Stimulated activated CD4-positive, alpha-beta T cell treated with anti-CD3 and anti-CD28 coated beads, Interleukin-1b, Interleukin-23, amount 100 ng/mL, for 48 hours (primary cell): ENCODE data around the gene TRIM21.
A peak's percentile ranks its signal among the peaks of the same experiment; 100 is the strongest.
"Not testable (repeated sequence)": the region's sequence is repeated elsewhere in the genome, so short reads cannot be mapped to it uniquely, and the experiment has no call there.

Source experiments
- DNase-seq: peaks from one replicate; pipeline ENCODE4 v3.0.0-alpha.2; 2020

Gene TRIM21

DNA sequence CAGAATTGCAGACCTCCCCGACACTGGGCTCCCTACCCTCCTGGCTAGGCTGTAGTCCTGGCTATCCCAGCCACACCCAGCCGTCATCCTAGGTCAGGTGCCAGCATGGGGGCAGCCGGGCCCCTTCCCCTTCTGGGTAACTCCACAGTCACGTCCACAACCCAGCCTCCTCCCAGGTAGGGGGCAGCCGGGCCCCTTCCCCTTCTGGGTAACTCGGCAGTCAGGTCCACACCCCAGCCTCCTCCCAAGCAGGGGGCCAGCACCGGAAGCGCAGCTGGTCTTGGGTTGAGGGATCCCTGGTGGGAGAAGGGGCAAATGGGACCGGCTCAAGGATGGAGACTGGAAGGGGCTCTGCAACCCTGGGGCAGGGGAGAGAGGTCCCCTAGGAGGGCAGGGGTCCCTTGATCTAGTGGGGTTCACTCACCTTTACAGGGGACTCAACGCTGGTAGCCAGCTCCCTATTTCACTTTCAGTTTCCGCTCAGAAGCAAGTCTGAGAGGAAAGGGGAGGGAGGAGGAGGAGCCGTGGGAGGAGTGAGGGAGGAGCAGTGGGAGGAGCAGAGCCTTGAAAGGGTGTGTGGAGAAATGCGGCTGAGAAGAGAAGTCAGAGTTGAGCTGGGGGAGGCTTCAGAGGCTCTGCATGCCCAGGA, at the start of gene TRIM21:
Gene TRIM21 (minus strand): TSS at position 494 of the 649 bp plus-strand sequence. CDS start 3,293 bp downstream, outside the sequence.
- peak; percentile 89 for DNase-seq

DNA sequence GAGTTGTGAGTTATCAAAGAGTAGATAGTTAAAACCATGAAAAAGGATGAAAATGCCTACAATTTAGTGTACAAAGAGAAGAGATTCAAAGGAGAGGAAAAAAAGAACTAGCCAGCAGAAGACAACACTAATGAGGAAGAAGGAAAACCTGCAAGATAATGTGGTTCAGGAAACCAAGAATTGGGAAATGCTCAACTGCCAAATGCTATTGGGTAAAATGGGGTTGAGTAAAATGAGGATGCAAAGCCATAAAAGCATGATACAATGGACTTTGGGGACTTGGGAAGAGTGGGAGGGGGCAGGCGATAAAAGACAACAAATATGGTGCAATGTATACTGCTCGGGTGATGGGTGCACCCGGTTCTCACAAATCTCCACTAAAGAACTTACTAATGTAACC, 48.0 kb upstream of the TRIM21 start:
- DNase-seq: no peak

DNA sequence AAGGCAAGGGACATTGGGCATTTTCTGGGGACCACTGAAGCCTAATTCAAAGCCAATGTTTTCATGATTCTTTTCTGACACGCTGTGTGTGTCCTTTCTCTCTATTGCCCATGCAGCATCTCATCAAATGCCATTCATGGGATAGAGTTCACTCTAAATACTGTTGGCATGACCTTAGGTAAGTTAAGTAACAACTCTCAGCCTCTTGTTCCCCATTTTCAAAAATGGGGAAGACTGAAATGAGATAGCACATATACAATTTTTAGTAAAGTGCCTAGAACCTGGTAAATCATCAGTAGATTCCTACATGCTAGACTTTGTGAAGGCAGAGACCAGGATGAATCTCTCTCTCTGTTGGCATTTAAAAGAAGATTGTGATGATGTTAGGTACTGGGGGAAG, 42.9 kb upstream of the TRIM21 start:
- no peak for DNase-seq

DNA sequence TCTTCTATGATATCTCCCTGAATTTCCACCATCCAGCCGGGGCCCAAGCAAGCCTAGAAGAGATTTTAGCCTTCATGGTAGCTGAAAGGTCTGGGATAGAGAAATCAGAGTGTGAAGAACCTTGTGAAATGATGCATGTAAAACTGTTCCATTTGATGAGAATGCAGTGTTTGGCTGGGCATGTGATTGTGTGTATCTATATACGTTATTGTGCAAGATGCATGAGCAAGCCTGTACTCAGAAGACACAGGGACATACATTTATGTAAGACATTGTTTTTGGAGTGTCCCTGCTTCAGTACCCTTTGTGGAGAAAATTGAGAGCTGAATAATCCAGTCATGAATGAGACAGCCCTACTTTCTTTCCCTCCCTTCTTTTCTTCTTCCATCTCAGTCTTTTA, 40.4 kb upstream of the TRIM21 start:
- DNase-seq: no peak

DNA sequence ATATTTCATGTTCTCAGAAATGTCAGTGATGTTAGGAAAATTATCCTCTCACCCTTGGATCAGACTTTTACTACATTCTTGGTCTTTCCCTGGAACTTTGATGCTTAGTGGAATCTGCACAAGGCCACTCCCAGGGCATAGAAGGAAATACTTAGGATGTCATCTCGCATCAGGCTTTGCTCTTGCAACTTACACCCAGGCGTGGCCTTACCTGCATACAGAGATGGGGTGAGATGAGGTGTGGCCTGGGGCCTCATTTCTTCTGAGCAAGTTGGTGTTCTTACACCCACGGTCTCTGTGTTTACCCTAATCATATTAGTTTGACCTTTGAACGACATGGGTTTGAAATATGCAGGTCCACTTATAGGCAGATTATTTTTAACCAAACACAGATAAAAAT, 36.5 kb upstream of the TRIM21 start:
- DNase-seq: no peak

DNA sequence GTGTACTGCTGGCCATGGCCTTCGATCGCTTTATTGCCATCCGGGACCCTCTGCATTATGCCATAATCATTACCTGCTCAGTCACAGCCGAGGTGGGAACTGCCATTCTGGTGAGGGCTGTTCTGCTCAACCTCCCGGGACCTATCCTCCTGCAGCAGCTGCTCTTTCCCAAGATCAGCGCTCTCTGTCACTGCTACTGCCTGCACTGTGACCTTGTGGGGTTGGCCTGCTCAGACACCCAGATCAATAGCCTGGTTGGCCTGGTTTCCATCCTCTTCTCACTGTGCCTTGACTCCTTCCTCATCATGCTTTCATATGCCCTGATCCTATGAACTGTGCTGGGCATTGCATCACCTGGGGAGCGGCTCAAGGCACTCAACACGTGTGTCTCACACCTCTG, 24.9 kb upstream of the TRIM21 start:
- no peak for DNase-seq

DNA sequence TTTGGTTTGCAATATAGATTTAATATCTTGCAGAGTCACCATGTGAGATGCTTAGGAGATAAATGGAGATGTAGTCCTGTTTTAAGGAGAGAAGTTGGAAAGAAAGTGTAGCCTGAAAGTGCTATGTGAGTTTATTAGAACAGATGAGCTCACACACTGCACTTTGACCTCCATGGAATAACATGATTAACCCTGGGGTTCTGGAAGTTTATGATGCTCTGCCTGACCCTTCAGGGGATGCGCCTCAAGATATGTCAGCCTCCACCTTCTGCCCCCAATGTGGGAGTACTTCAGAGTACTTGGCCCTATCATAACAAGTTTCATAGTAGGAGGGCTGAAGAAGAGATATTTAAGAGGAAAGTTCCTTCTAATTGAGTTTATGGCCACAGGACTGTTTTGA, 23.3 kb upstream of the TRIM21 start:
- DNase-seq: no peak

DNA sequence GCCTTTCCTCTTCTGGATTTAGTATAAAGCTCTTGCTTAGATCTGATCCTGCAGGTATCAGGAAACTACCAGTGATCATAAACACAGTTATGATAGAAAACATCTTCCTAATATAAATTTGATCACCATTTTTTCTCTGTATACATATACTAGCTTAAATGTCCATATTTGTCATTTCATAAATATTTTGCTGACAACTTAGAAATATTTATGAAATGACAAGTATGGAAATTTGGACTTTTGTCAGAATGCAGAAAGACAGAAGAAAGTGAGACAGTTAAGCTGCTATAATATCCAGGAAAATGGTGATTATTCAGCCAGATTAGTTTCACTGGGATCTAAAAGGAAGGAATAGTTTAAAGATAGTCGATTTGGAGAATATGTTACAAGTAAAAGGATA, 22.8 kb upstream of the TRIM21 start:
- DNase-seq: no peak

DNA sequence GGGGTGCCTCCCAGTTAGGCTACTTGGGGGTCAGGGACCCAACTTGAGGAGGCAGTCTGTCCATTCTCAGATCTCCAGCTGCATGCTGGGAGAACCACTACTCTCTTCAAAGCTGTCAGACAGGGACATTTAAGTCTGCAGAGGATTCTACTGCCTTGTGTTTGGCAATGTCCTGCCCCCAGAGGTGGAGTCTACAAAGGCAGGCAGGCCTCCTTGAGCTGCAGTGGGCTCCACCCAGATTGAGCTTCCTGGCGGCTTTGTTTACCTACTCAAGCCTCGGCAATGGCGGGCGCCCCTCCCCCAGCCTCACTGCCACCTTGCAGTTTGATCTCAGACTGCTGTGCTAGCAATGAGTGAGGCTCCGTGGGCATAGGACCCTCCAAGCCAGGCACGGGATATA, 12.7 kb upstream of the TRIM21 start:
- not testable (repeated sequence) for DNase-seq

DNA sequence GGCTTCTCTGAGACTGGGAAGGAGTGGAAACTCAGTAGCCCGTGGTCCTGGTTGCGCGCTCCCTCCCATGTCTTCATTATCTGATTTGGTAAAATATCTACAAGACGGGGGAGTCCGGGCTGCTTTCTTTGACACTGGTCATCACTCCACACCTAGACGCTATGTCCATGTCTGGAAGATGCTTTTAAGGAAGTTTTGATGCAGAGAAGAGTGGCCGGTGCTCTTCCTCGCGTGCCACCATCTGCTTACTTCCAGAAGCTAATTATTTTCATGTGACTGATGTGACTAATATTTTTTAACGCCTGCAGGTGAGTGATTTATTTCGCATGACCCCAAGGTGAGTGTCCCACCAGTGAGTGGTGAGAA, 339 bp upstream of the TRIM21 start:
- no peak for DNase-seq

DNA sequence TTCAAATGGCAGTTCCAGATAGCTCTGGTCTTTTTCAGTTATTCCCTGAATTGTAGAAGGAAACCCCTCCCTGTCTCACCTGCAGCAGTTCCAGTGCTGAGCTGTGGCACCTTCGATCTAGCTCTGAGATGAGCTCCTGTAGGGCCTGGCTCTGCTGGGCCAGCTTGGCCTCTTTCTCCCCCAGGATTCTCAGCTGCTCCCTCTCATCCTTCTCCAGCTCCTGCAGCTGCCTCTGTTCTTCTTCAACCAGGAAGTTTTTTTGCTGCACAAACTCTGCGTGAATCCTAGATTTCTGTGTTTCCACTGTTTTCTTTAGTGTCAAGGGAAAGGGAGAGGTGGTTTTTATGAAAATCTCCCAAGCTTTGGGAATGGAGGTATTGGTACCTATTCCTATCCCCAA, 5.3 kb downstream of the TRIM21 start:
- DNase-seq: no peak

DNA sequence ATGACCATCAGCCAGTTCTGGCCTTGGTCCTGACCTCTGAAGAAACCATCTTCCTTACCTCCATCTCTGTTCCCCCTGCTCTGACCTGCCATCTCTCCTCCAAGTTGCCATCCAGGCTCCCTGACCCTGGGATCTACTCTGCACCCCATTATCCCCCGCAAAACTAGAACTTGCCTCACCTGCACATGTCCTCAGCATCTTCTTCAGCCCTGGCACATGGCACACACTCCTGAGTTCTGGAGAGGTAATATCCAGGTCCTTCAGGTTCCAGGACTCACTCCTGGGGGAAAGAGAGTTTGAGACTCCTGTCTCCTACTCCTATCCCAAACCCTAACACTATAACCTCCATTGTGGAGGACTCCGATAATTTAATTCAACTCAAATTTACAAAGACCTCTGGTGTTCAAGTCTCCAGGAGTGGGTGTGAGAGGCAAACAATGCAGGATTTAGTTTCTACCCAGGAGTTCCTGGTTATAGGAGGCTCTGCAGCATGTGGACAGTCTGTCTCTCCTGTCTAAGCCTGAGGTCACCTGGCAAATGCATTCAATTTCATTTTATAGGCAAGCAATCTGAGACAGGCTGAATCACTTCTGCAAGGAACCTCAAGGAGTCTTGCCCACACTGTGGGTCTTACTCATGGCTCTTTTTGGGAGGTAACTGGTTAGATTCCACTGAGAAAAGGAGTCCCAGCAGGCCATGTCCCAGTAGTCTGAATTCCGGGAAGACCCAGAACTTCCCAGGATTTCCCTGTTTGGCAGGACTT, 7.3 kb downstream of the TRIM21 start:
- DNase-seq: no peak

DNA sequence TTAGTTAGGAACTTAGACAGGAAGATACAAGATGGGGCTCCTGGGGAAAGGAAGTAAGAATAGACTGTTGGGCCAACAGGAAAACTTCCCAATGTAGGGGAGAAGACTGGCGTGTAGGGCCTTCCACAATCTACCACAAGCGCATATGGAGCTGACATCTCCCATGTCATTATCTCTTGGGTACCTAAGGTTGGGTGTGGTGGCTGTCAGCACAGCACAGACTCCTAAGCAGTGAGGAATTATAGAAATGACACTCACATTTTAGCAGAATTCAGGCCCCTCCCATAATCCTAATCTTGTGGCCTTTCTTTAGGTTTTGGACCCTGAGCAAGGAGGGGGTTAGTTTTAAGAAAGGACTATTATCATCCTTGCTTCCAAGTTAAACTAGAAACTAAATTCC, 11.6 kb downstream of the TRIM21 start:
- DNase-seq: no peak

DNA sequence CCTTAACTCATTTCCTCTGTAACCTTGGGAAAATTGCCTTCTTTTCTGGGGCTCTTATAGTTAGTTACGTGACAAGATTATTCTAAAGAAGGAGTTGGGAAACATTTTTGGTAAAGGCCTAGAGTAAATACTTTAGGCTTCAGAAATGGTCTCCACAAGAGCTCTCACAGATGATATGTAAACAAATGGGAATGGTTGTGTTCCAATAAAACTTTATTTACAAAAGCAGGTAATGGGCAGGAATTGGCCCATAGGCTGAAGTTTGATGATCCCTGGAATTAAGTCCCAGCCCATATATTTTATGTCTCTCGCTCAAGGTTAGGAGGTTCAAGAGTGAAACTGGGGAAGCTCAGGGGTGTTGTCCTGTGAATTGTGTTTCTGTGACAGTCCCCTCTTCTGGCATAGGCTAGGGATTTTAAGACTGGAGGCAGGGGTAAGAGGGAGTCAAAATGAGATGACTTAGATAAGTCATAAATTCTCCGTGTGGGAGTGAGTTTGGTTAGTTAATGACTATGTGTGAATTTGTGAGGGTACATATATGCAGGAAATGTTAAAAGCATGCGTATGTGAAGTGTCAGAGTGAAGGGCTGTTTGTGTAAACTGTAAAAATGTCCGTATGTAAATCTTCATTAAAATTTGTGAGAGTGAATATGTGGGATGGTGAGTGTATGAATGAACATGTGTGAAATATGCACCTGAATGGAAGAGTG, 17.9 kb downstream of the TRIM21 start:
- DNase-seq: no peak

DNA sequence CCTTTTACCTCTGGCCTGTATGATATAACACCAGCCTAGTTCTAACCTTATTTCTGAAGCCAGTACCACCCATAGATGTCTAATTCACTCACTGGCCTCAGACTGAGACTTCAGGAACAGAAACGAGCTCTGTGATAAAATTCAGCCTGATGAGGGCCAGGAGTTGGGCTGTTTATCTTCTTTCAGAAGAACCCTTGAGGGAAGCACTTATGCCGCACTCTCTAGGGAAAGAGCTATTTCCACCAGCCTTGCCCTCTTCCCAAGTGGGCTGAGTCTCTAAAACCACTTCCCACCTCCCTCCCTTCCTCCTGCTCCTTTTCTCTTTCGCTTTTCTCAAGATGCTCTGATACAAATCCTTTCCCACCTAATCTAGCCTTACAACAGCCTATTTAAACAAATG, 23.3 kb downstream of the TRIM21 start:
- no peak for DNase-seq

DNA sequence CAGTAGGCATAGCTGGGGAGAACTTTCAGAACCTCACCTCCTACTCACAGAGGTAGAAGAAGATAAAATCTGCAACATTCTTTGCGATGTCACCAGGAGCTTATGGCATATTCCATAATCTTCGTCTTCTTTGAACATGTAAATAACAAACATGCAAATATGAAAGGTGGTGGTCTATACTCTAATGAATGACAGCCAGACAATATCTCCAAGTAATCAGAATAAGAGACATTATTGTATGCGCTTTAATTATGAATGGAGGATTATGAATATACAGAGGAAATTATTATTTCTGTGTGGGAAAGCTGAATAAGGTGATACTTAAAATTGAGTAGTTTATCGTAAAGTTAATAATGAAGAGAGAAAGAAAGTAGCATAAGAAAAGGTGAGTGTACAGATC, 25.2 kb downstream of the TRIM21 start, which contains the start of gene OR52B4:
Gene OR52B4 (minus strand): TSS at position 101 of the 400 bp plus-strand sequence. CDS start 91 bp downstream, at position 10.
- no peak for DNase-seq

DNA sequence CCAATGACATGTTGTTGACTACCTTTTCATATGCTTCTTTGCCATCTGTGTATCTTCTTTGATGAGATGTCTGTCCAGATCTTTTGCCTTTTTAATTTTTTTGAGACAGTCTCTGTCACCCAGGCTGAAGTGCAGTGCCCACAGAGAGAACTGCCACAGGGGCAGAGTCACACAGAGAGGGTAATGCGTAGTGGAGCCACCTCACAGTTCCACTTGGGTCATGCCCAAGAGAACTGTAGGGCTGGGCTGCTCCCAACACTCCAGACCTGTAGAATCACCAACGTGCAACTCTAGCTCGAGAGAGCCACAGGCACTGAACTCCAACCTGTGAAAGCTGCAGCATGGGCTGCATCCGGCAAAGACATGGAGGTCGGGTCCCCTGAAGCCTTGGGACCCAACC, 45.4 kb downstream of the TRIM21 start:
- not testable (repeated sequence) for DNase-seq

DNA sequence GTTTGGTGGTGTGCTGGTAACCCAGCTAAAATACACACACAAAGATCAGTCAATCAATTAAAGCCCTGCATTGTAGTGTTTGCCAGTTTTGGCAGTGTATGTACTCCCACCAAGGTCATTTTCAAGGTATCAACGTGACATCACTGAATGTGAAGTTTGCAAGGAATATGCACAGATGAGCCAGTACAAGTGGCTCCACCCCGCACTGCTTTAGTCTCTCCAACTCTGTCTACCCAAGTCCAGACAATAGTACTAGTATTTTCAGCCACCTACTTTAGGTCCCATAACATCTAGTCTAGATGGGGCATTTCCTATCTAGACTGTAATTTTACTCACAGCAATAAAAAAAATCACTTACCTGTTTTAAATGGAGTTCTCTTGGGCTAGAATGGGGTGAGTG, 48.1 kb downstream of the TRIM21 start:
- not testable (repeated sequence) for DNase-seq
